ENCODE measurements around the gene TMEM252.

TMEM252 gene

GRCh38 chr9:68493958-68494577 is 46.6 kb downstream of the TMEM252 start (continued):
- TF ChIP-seq POU6F1 (CRISPR knock-in tag; IDR thresholded peaks at IDR 0.05; ENCODE audit: borderline replicate concordance, low read depth) (no peak), SNAI2 (CRISPR knock-in tag; IDR thresholded peaks at IDR 0.05) (no peak)

- ATAC-seq, result no peak
- TF ChIP-seq ZFP30 (CRISPR knock-in tag; IDR thresholded peaks at IDR 0.05), result no peak
- no peak for TF ChIP-seq OSR1 (CRISPR knock-in tag; IDR thresholded peaks at IDR 0.05)
- TF ChIP-seq ZNF565 (CRISPR knock-in tag; conservative IDR thresholded peaks at IDR 0.05; ENCODE audit: low read depth), result no peak
- TF ChIP-seq SNAI2 (CRISPR knock-in tag; IDR thresholded peaks at IDR 0.05), result no peak
- TF ChIP-seq ESRRG (CRISPR knock-in tag; IDR thresholded peaks at IDR 0.05), result no peak
Observed at GRCh38 chr9:68493541-68493940, 47.1 kb downstream of the TMEM252 start.

- no peak for TF ChIP-seq ZC3H10 (CRISPR knock-in tag; IDR thresholded peaks at IDR 0.05)
- ATAC-seq, result no peak
Observed at GRCh38 chr9:68492806-68493205, 47.9 kb downstream of the TMEM252 start.

GRCh38 chr9:68489646-68490045 is 51.0 kb downstream of the TMEM252 start:
- no peak for ATAC-seq
- no peak for TF ChIP-seq ZFP30 (CRISPR knock-in tag; IDR thresholded peaks at IDR 0.05)
- no peak for TF ChIP-seq TSHZ2 (CRISPR knock-in tag; IDR thresholded peaks at IDR 0.05)
- no peak for TF ChIP-seq ARNTL (CRISPR knock-in tag; IDR thresholded peaks at IDR 0.05; ENCODE audit: borderline replicate concordance, low read depth)
- TF ChIP-seq GLIS3 (CRISPR knock-in tag; IDR thresholded peaks at IDR 0.05), result no peak
- no peak for TF ChIP-seq ZNF8 (CRISPR knock-in tag; IDR thresholded peaks at IDR 0.05)
- no peak for TF ChIP-seq TOX (CRISPR knock-in tag; IDR thresholded peaks at IDR 0.05; ENCODE audit: borderline replicate concordance)
- no peak for TF ChIP-seq OSR1 (CRISPR knock-in tag; IDR thresholded peaks at IDR 0.05)

GRCh38 chr9:68488126-68488525 is 52.6 kb downstream of the TMEM252 start:
- TF ChIP-seq BACH2 (CRISPR knock-in tag; IDR thresholded peaks at IDR 0.05; ENCODE audit: borderline replicate concordance) (no peak), TOX (CRISPR knock-in tag; IDR thresholded peaks at IDR 0.05; ENCODE audit: borderline replicate concordance) (no peak), GLIS3 (CRISPR knock-in tag; IDR thresholded peaks at IDR 0.05) (no peak), ARNTL (CRISPR knock-in tag; IDR thresholded peaks at IDR 0.05; ENCODE audit: borderline replicate concordance, low read depth) (no peak), TCF4 (CRISPR knock-in tag; IDR thresholded peaks at IDR 0.05; ENCODE audit: borderline replicate concordance) (no peak)
- ATAC-seq, result no peak
